ENCODE results near the gene CNTNAP2.

The CNTNAP2 gene

GRCh38 chr7:147261693-147262092 is 1145.1 kb downstream of the CNTNAP2 start:
- no peak for DNase-seq (ENCODE audit: low read depth)

DNA sequence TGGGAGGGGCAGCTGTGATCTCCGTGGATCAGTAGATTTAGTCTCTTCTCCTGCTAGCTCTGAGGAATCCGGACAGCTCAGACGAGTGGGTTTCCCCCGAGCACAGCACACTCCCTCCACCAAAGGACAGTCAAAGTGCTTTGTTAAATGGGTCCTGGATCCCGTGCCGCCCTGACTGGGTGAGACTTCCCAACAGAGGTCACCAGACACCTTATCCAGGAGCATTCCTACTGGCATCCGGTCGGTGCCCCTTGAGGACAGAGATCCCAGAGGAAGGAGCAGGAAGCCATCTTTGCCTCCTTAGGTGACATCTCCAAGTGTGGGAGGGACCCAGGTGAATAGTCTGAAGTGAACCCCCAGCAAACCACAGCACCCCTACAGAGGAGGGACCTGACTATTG is 1148.9 kb downstream of the CNTNAP2 start:
- no peak for DNase-seq (ENCODE audit: low read depth)

- DNase-seq (ENCODE audit: low read depth): no peak
Measured at GRCh38 chr7:147276106-147276505, 1159.5 kb downstream of the CNTNAP2 start.

- no peak for DNase-seq (ENCODE audit: low read depth)
Measured at GRCh38 chr7:147276783-147277370, 1160.3 kb downstream of the CNTNAP2 start.

- no peak for DNase-seq (ENCODE audit: low read depth)
Measured at GRCh38 chr7:147279514-147279913, 1162.9 kb downstream of the CNTNAP2 start.

DNA sequence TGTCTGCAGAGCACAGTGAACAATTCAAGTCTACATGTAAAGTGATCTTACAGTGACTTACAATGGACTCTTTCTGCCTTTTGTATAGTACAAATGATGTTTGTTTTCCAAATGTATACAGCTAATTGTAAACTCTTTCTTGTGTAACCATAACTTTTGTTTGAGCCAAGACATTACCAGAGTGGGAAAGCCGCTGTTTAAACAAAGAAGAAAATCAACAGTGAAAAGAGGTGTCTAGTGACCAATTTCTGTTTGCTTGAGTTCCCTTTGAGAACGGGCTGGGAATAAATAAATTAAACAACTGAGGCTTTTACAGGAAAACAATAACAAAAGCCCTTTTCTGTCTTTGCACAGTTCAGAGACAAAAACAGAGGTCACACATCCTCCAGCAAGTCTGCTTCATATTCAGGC is 1163.4 kb downstream of the CNTNAP2 start:
- DNase-seq (ENCODE audit: low read depth): no peak

GRCh38 chr7:147282204-147282603 is 1165.6 kb downstream of the CNTNAP2 start:
- no peak for DNase-seq (ENCODE audit: low read depth)

- DNase-seq (ENCODE audit: low read depth): no peak
Measured at GRCh38 chr7:147296201-147296600, 1179.6 kb downstream of the CNTNAP2 start.

DNA sequence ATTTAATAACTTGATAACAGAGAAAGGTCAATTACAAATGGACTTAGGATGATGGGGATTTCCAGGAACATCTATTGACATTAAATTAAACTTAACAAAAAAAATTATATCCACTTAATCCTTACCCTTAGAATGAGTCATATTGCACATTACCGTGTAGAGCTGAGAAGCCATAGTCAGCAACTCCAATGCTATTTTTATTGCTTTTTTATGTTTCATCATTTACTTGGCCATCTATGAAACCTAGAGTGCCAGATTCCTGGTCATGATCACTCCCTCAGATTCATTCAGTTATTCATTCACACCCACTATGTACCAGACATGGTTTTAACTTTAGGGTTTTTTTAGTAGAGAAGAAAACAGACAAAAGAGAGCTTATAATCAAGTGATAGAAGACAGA is 1180.4 kb downstream of the CNTNAP2 start:
- no peak for DNase-seq (ENCODE audit: low read depth)

DNA sequence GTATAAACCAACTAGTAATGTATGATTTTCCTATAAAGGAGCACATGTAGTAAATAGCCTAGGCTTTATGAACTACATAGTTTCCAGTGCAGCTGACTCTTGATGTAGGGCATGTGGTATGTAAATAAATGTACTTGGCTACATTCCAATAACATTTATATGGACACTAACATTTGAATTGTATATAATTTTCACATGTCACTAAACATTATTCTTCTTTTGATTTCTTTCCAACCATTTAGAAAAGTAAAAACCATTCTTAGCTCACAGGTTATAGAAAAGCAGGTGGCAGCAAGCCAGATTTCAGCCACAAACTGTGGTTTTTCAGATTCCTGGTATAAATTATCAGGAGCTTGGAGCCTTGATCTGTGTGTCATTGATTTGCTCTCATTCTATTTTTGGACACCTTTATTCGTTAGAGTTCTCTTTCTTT is 1182.0 kb downstream of the CNTNAP2 start:
- no peak for DNase-seq (ENCODE audit: low read depth)

GRCh38 chr7:147300293-147300692 is 1183.7 kb downstream of the CNTNAP2 start:
- no peak for DNase-seq (ENCODE audit: low read depth)

DNA sequence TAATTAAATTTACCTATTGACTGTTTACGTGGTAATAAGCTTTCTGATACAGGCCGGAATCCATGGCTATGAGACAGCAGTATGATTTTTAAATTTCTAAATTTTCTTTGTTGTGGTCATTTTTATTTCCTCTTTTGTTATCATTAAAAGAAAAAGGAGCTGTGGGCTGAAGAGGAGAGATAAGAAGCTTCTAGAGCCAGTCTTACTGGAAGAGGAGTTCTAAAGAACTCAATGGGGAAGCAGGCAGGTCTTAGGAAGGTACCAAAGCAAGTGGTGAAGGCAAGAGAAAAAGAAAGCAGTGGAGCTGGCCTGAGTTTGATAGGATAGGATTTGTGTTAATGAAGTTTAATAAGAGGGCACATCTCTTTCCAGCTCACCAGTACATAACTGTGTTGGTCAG is 1187.8 kb downstream of the CNTNAP2 start:
- no peak for DNase-seq (ENCODE audit: low read depth)

GRCh38 chr7:147305827-147306226 is 1189.2 kb downstream of the CNTNAP2 start:
- DNase-seq (ENCODE audit: low read depth): no peak

GRCh38 chr7:147308539-147308938 is 1191.9 kb downstream of the CNTNAP2 start:
- no peak for DNase-seq (ENCODE audit: low read depth)

- DNase-seq (ENCODE audit: low read depth): no peak
Measured at GRCh38 chr7:147311336-147311735, 1194.7 kb downstream of the CNTNAP2 start.

- DNase-seq (ENCODE audit: low read depth): no peak
Measured at GRCh38 chr7:147321504-147321903, 1204.9 kb downstream of the CNTNAP2 start.

GRCh38 chr7:147332988-147333387 is 1216.4 kb downstream of the CNTNAP2 start:
- no peak for DNase-seq (ENCODE audit: low read depth)

DNA sequence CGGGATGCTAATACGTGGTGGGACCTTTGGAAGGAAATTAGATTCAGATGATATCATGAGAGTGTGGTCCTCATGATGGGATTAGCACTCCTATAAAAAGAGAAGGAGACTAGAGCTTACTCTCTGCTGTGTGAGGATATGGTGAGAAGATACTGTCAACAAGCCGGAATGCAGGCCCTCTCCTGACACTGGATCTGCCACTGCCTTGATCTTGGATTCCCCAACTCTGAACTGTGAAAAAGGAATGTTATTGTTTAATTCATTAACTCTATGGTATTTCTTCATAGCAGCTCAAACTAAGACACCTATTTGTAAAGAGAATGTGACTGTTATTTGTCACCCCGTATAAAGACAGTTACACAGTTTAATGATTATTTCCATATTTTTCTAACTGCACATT is 1246.5 kb downstream of the CNTNAP2 start:
- no peak for DNase-seq (ENCODE audit: low read depth)

DNA sequence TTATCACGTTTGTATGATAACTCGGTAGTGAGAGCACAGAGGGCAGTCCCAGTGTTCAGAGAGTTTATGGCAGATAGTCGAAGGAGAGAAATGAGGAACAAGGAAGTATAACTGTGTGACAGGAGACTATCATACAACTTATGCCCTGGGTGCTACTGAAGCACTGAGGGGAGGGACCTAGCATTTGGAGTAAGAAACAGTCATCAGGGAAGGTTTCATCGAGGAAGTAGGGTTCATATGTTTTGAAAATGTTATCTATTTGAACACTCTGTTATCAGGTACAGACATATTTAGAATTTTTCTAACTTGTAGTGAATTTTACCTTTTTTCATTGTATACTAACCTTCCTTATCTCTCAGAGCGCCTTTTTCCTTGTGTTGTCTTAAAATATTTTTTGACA is 1259.6 kb downstream of the CNTNAP2 start:
- no peak for DNase-seq (ENCODE audit: low read depth)

- no peak for DNase-seq (ENCODE audit: low read depth)
Measured at GRCh38 chr7:147380926-147381325, 1264.3 kb downstream of the CNTNAP2 start.

GRCh38 chr7:147394329-147394728 is 1277.7 kb downstream of the CNTNAP2 start:
- no peak for DNase-seq (ENCODE audit: low read depth)

GRCh38 chr7:147400221-147400689 is 1283.7 kb downstream of the CNTNAP2 start:
- DNase-seq (ENCODE audit: low read depth): no peak

- no peak for DNase-seq (ENCODE audit: low read depth)
Measured at GRCh38 chr7:147400925-147401324, 1284.3 kb downstream of the CNTNAP2 start.

DNA sequence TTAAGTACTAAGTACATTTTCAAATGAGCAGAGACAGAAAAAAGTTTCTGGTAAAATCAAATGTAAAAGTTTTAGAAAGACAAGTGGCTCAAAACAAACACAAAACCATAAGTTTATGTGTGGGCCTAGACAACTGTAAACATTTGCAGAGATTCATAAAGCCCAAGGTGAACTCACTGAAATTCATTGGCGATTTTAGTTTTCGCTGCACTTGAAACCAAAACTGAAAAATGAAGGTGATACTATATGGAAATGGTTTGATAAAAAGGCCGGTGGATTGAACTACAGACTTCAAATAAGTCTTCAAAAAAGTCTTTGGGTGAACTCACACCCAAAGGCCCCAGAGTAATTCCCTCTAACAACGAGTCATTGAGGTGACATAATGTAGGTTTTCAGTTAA is 1289.0 kb downstream of the CNTNAP2 start:
- no peak for DNase-seq (ENCODE audit: low read depth)

All from stimulated activated CD8-positive, alpha-beta memory T cell treated with anti-CD3 and anti-CD28 coated beads, Interleukin-12 subunit alpha, Interleukin-12 subunit beta, amount 100 ng/mL, for 1 hour (primary cell).